Panc1 (cell line): Measurements from ENCODE around the gene SMIM12.

Experiments used
- POLR2AphosphoS5 ChIP-seq: IDR thresholded peaks from 2 replicates; pipeline ENCODE4 v1.6.1; 2012; ENCODE audit warnings: mild to moderate bottlenecking, low read depth, low read length, moderate library complexity
- TF ChIP-seq, protein P1 (sequence below): fragments of 450-650 bp; IDR thresholded peaks from 2 replicates; pipeline ENCODE4 v1.5.1; 2017; ENCODE audit warnings: mild to moderate bottlenecking

DNA sequence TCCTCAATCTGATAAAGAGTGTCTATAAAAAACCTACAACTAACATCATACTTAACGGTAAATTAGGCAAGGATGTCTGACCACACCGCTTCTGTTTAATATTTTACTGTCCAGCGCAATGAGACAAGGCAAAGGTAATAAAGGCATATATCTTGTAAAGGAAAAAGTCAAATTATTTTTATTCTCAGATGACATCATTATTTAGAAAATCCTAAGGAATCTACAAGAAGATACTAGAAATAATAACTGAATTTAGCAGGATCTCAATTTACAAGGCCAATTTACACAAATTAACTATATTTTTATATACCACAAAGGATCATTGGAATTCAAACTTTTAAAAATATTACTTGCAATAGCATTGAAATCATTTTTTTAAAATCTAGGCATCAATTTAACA is 37.3 kb downstream of the SMIM12 start:
- TF ChIP-seq POLR2AphosphoS5: no peak
- TF ChIP-seq, protein P1, sequence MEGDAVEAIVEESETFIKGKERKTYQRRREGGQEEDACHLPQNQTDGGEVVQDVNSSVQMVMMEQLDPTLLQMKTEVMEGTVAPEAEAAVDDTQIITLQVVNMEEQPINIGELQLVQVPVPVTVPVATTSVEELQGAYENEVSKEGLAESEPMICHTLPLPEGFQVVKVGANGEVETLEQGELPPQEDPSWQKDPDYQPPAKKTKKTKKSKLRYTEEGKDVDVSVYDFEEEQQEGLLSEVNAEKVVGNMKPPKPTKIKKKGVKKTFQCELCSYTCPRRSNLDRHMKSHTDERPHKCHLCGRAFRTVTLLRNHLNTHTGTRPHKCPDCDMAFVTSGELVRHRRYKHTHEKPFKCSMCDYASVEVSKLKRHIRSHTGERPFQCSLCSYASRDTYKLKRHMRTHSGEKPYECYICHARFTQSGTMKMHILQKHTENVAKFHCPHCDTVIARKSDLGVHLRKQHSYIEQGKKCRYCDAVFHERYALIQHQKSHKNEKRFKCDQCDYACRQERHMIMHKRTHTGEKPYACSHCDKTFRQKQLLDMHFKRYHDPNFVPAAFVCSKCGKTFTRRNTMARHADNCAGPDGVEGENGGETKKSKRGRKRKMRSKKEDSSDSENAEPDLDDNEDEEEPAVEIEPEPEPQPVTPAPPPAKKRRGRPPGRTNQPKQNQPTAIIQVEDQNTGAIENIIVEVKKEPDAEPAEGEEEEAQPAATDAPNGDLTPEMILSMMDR: no peak
